ENCODE results near the gene FGGY. TPM values are rescaled to one million over a fixed set of nuclear protein-coding genes. Genes with fewer than 3 reads are reported as not detected.

FGGY gene
- total and polyA plus RNA-seq, 2 donors (not counting 1 experiment from before 2014, with no cell fraction given) = 6.1 to 38.5 TPM

- no peak overlapping the region for H3K27ac Mint-ChIP-seq
- Histone ChIP-seq H4K20me1 (ENCODE audit: control insufficient read depth, insufficient read depth, low read length, poor library complexity, severe bottlenecking) (no peaks in the 10 kb centered on the region), H3K9ac (ENCODE audit: low read length) (no peak overlapping the region), H3K27me3 (replicated peaks in 1 of 4; ENCODE audit: control extremely low read depth in 1 of 4, control insufficient read depth in 3 of 4, insufficient read depth in 4 of 4, low read length in 3 of 4) (no peaks in the 10 kb centered on the region), H3K4me3 (ENCODE audit: control extremely low read depth in 1 of 5, extremely low read depth in 1 of 5, insufficient read depth in 1 of 5, low read depth in 2 of 5, low read length in 4 of 5) (no peak overlapping the region), H3K4me2 (replicated peaks; ENCODE audit: low read depth, low read length, poor library complexity, severe bottlenecking) (no peak overlapping the region), H3K4me1 (ENCODE audit: control insufficient read depth in 2 of 2, insufficient read depth in 2 of 2, low read length in 2 of 2) (peaks cover 0 to 5% of the 10 kb centered on the region in 2 donors), H2AFZ (ENCODE audit: insufficient read depth, low read depth, low read length, poor library complexity, severe bottlenecking) (peak overlapping the region; percentile 50), H3K9me3 (ENCODE audit: control extremely low read depth in 1 of 3, control insufficient read depth in 2 of 3, insufficient read depth in 1 of 3, low read length in 2 of 3) (no peaks in the 10 kb centered on the region), H3K36me3 (replicated peaks in 1 of 2; ENCODE audit: control extremely low read depth in 1 of 2, control insufficient read depth in 1 of 2, extremely low read depth in 1 of 2, insufficient read depth in 2 of 2, low read length in 1 of 2) (no peaks in the 10 kb centered on the region), H3K79me2 (ENCODE audit: control insufficient read depth, insufficient read depth, low read length) (no peaks in the 10 kb centered on the region), H3K27ac (ENCODE audit: low read length in 2 of 2) (no peak overlapping the region)
- ATAC-seq (ENCODE audit: low read depth) (peak; percentile 74), DNase-seq (peak; percentile 41)
- H3K4me1 Mint-ChIP-seq = peaks cover 9% of the 10 kb centered on the region
- ChIA-PET CTCF (no interaction called here), POLR2A (no interaction called here)
- H3K4me3 Mint-ChIP-seq = no peak overlapping the region
- WGBS (ENCODE audit: insufficient coverage) = 0% methylated on average over 1 of the region's 3 CpGs
- no peak for TF ChIP-seq EZH2 (IDR thresholded peaks at IDR 0.05; ENCODE audit: borderline replicate concordance, insufficient read depth, low read depth, low read length, poor library complexity, severe bottlenecking)
- no peak for TF ChIP-seq CTCF (IDR thresholded peaks at IDR 0.05)
- H3K27me3 Mint-ChIP-seq = no peaks in the 10 kb centered on the region
- intact Hi-C loops (cut with micrococcal nuclease) = no loop called here
- H3K9me3 Mint-ChIP-seq (ENCODE audit: insufficient read depth) = no peaks in the 10 kb centered on the region
Observed at GRCh38 chr1:59506952-59507351, 210.1 kb downstream of the FGGY start.

GRCh38 chr1:59509341-59509875 lies 212.5 kb downstream of the FGGY start:
- TF ChIP-seq CTCF (IDR thresholded peaks at IDR 0.05) (no peak), EZH2 (IDR thresholded peaks at IDR 0.05; ENCODE audit: borderline replicate concordance, insufficient read depth, low read depth, low read length, poor library complexity, severe bottlenecking) (no peak)
- DNase-seq (no peak), ATAC-seq (ENCODE audit: low read depth) (no peak)
- POLR2A ChIA-PET = no interaction called here
- Histone ChIP-seq H3K36me3 (replicated peaks in 1 of 2; ENCODE audit: control extremely low read depth in 1 of 2, control insufficient read depth in 1 of 2, extremely low read depth in 1 of 2, insufficient read depth in 2 of 2, low read length in 1 of 2) (peaks cover 1 to 6% of the 10 kb centered on the region in 2 experiments), H3K27ac (ENCODE audit: low read length in 2 of 2) (no peak overlapping the region), H3K4me3 (ENCODE audit: control extremely low read depth in 1 of 5, extremely low read depth in 1 of 5, insufficient read depth in 1 of 5, low read depth in 2 of 5, low read length in 4 of 5) (no peak overlapping the region), H3K4me2 (replicated peaks; ENCODE audit: low read depth, low read length, poor library complexity, severe bottlenecking) (no peak overlapping the region), H4K20me1 (ENCODE audit: control insufficient read depth, insufficient read depth, low read length, poor library complexity, severe bottlenecking) (no peaks in the 10 kb centered on the region), H3K9me3 (ENCODE audit: control extremely low read depth in 1 of 3, control insufficient read depth in 2 of 3, insufficient read depth in 1 of 3, low read length in 2 of 3) (no peaks in the 10 kb centered on the region), H2AFZ (ENCODE audit: insufficient read depth, low read depth, low read length, poor library complexity, severe bottlenecking) (no peak overlapping the region), H3K4me1 (ENCODE audit: control insufficient read depth in 2 of 2, insufficient read depth in 2 of 2, low read length in 2 of 2) (peaks cover 0 to 5% of the 10 kb centered on the region in 2 donors), H3K27me3 (replicated peaks in 1 of 4; ENCODE audit: control extremely low read depth in 1 of 4, control insufficient read depth in 3 of 4, insufficient read depth in 4 of 4, low read length in 3 of 4) (no peaks in the 10 kb centered on the region), H3K9ac (ENCODE audit: low read length) (no peak overlapping the region), H3K79me2 (ENCODE audit: control insufficient read depth, insufficient read depth, low read length) (no peaks in the 10 kb centered on the region)
- 100% methylated on average over 2 of the region's 3 CpGs for WGBS (ENCODE audit: insufficient coverage)
- Mint-ChIP-seq H3K4me3 (no peak overlapping the region), H3K27me3 (no peaks in the 10 kb centered on the region), H3K9me3 (ENCODE audit: insufficient read depth) (no peaks in the 10 kb centered on the region), H3K27ac (no peak overlapping the region), H3K4me1 (peaks cover 9% of the 10 kb centered on the region)
- intact Hi-C loops (cut with micrococcal nuclease) = no loop called here
- CTCF ChIA-PET = no interaction called here
